Uterus (tissue), 4 donors: ENCODE measurements around the gene SLC25A18. TPM values are rescaled to one million over a fixed set of nuclear protein-coding genes. Genes with fewer than 3 reads are reported as not detected.

Experiments used
- DNase-seq, 2 donors: peaks; one replicate each; pipeline ENCODE4 v3.0.0-alpha.2; 2019 to 2020
- H3K27ac ChIP-seq, 2 donors: fragments of 200-600 bp; sonication (generic); 1 replicate in 1 of 2; 2 replicates in 1 of 2; pipeline ENCODE4 v1.5.1; 2016 to 2018
- H3K27me3 ChIP-seq, 2 donors: fragments of 200-600 bp; sonication (generic); one replicate each; pipeline ENCODE4 v1.5.1; 2018 to 2019; ENCODE audit warnings: control low read depth in 1 of 2
- H3K36me3 ChIP-seq, 2 donors: fragments of 200-600 bp; sonication (generic); one replicate each; pipeline ENCODE4 v1.5.1; 2019; ENCODE audit warnings: control low read depth in 1 of 2
- H3K4me1 ChIP-seq, 2 donors: fragments of 200-600 bp; sonication (generic); one replicate each; pipeline ENCODE4 v1.5.1; 2018 to 2019; ENCODE audit warnings: control low read depth in 1 of 2
- H3K4me3 ChIP-seq, 2 donors: fragments of 200-600 bp; sonication (generic); 1 replicate in 1 of 2; 2 replicates in 1 of 2; pipeline ENCODE4 v1.5.1; 2018 to 2019; ENCODE audit warnings: mild to moderate bottlenecking in 1 of 2
- H3K9me3 ChIP-seq, 2 donors: fragments of 200-600 bp; sonication (generic); one replicate each; pipeline ENCODE4 v1.5.1; 2019; ENCODE audit warnings: control low read depth in 1 of 2
- CTCF ChIP-seq, 4 experiments: fragments of 200-600 bp in 2 of 4; fragments of 450-650 bp in 2 of 4; sonication (generic) in 2 of 4; IDR thresholded peaks; one replicate each; pipeline ENCODE4 v1.5.1; 2016 to 2019; ENCODE audit warnings: antibody characterized with exemption in 4 of 4, mild to moderate bottlenecking in 2 of 4, moderate library complexity in 1 of 4
- POLR2A ChIP-seq, 2 donors: fragments of 450-650 bp; IDR thresholded peaks; one replicate each; pipeline ENCODE4 v1.6.1; 2016; ENCODE audit warnings: antibody characterized with exemption in 2 of 2, mild to moderate bottlenecking in 1 of 2, moderate library complexity in 1 of 2
- intact Hi-C: fragments of 100-400 bp; cut with DNase I; formaldehyde crosslinking; loops from one replicate; pipeline ENCODE4 v1.15.1; 2023; ENCODE audit warnings: low total_unique reads
- total RNA-seq, 4 donors: library from RNA; depleted of rRNA in 3 of 4; stranded (reverse); fragments of >200 nt in 3 of 4; gene quantifications; one replicate each; pipeline versions ENCODE4 v1.1.0 to v1.2.4, GENCODE V29; 2014 to 2023
- donor health status: DM: yes; HTN: yes; CAD: no.

SLC25A18 gene
- total RNA-seq, 4 donors from 2014 or later, result 6.2 to 11.7 TPM; not detected in 2

GRCh38 chr22:17581631-17582030 is 18.3 kb downstream of the SLC25A18 start:
- Histone ChIP-seq H3K4me3 (no peak overlapping the region), H3K27ac (no peak overlapping the region), H3K27me3 (no peaks in the 10 kb centered on the region), H3K36me3 (no peaks in the 10 kb centered on the region), H3K9me3 (no peaks in the 10 kb centered on the region), H3K4me1 (no peaks in the 10 kb centered on the region)
- intact Hi-C loops, result no loop called here
- no peak for DNase-seq
- TF ChIP-seq CTCF (IDR thresholded peaks at IDR 0.05), result no peak
- no peak for TF ChIP-seq POLR2A (IDR thresholded peaks at IDR 0.05)

- DNase-seq, result no peak
- H3K4me1 ChIP-seq, result no peaks in the 10 kb centered on the region
- H3K4me3 ChIP-seq, result no peak overlapping the region
- TF ChIP-seq POLR2A (IDR thresholded peaks at IDR 0.05) (no peak), CTCF (IDR thresholded peaks at IDR 0.05) (no peak)
- no peaks in the 10 kb centered on the region for H3K27me3 ChIP-seq
- no peak overlapping the region for H3K27ac ChIP-seq
- no peaks in the 10 kb centered on the region for H3K36me3 ChIP-seq
- intact Hi-C loops, result no loop called here
- H3K9me3 ChIP-seq, result no peaks in the 10 kb centered on the region
Observed at GRCh38 chr22:17583151-17583550, 19.9 kb downstream of the SLC25A18 start.

GRCh38 chr22:17586831-17587440 is 23.6 kb downstream of the SLC25A18 start:
- intact Hi-C loops, result no loop called here
- Histone ChIP-seq H3K4me1 (no peaks in the 10 kb centered on the region), H3K9me3 (no peaks in the 10 kb centered on the region), H3K4me3 (no peak overlapping the region), H3K27me3 (no peaks in the 10 kb centered on the region), H3K36me3 (no peaks in the 10 kb centered on the region), H3K27ac (no peak overlapping the region)
- no peak for TF ChIP-seq CTCF (IDR thresholded peaks at IDR 0.05)
- no peak for TF ChIP-seq POLR2A (IDR thresholded peaks at IDR 0.05)
- no peak for DNase-seq

- Histone ChIP-seq H3K4me3 (no peak overlapping the region), H3K4me1 (no peaks in the 10 kb centered on the region), H3K9me3 (no peaks in the 10 kb centered on the region), H3K27me3 (no peaks in the 10 kb centered on the region), H3K36me3 (no peaks in the 10 kb centered on the region), H3K27ac (no peak overlapping the region)
- DNase-seq, result no peak
- intact Hi-C loops, result no loop called here
- TF ChIP-seq CTCF (IDR thresholded peaks at IDR 0.05) (no peak), POLR2A (IDR thresholded peaks at IDR 0.05) (no peak)
Observed at GRCh38 chr22:17587629-17588028, 24.3 kb downstream of the SLC25A18 start.

- intact Hi-C loops, result no loop called here
- DNase-seq, result no peak
Observed at GRCh38 chr22:17588606-17589005, 25.3 kb downstream of the SLC25A18 start.

More at GRCh38 chr22:17588606-17589005, 25.3 kb downstream of the SLC25A18 start:
- no peaks in the 10 kb centered on the region for H3K4me1 ChIP-seq
- TF ChIP-seq POLR2A (IDR thresholded peaks at IDR 0.05) (no peak), CTCF (IDR thresholded peaks at IDR 0.05) (no peak)
- H3K36me3 ChIP-seq, result no peaks in the 10 kb centered on the region
- H3K4me3 ChIP-seq, result no peak overlapping the region
- H3K27ac ChIP-seq, result no peak overlapping the region
- H3K27me3 ChIP-seq, result no peaks in the 10 kb centered on the region
- no peaks in the 10 kb centered on the region for H3K9me3 ChIP-seq
